ENCODE measurements around the gene MATCAP1. TPM values are rescaled to one million over a fixed set of nuclear protein-coding genes. Genes with fewer than 3 reads are reported as not detected.

Gene MATCAP1
- total and polyA plus RNA-seq, 2 of the 13 experiments (the other 11 are each of a cell fraction or from before 2014, with no cell fraction given) = 11.2 to 24.5 TPM

DNA sequence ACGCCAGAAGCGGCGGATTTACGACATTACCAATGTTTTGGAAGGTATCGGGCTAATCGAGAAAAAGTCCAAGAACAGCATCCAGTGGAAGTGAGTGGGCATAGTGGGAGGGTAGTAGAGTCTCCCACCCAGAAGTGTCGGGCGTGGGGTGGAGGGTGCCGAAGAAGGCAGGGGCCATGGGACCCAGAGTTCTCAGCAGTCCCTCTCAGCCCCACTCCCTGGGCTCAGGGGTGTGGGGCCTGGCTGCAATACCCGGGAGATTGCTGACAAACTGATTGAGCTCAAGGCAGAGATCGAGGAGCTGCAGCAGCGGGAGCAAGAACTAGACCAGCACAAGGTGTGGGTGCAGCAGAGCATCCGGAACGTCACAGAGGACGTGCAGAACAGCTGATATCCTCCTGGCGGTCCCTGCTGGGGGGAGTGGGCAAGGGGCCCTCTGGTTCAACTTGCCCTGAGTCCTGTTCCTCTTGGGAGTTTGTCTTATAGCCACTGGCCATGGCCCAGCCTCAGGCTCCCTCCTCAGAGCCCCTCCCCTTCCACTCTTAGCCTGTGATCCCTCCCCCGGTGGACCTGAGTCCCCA is 9.1 kb upstream of the MATCAP1 start:
- POLR2A ChIA-PET = interaction anchor here (0.9 to 1.9 kb wide), 6 partner anchors 7 to 55 kb away, joined by 3 to 8 read pairs (median 4); partner anchors contain the start of genes FHOD1, NOL3 and TMEM208
- DNase-seq (ENCODE audit: low spot score) (no peak), ATAC-seq (no peak), FAIRE-seq (no peak)
- Histone ChIP-seq H3K4me2 (ENCODE audit: low read depth, low read length) (peak overlapping the region; percentile 97), H3K27me3 (ENCODE audit: control insufficient read depth in 1 of 2, insufficient read depth in 2 of 2, low read length in 2 of 2) (peaks cover 4 to 16% of the 10 kb centered on the region in 2 experiments; a peak in 2 of 5 replicates), H3K36me3 (replicated peaks in 1 of 2; ENCODE audit: control insufficient read depth in 1 of 2, insufficient read depth in 2 of 2, low read length in 2 of 2) (peaks cover 29 to 43% of the 10 kb centered on the region in 2 experiments), H3K27ac (ENCODE audit: extremely low read length, insufficient read depth, low read length) (peak overlapping the region; percentile 59), H3K79me2 (ENCODE audit: insufficient read depth, low read length) (peaks cover 21% of the 10 kb centered on the region), H4K20me1 (ENCODE audit: insufficient read depth, low read length) (no peaks in the 10 kb centered on the region; the same call in 1 of the 2 replicates), H3K4me3 (replicated peaks in 1 of 3; ENCODE audit: insufficient read depth in 1 of 3, low read depth in 2 of 3, low read length in 3 of 3) (peak overlapping the region; percentile 84 to 99 (median 97)), H2AFZ (ENCODE audit: low read length) (no peak overlapping the region), H3K9ac (ENCODE audit: insufficient read depth, low read depth, low read length) (peak overlapping the region; percentile 98), H3K9me3 (ENCODE audit: low read length) (no peaks in the 10 kb centered on the region), H3K4me1 (ENCODE audit: insufficient read depth, low read length) (peaks cover 38% of the 10 kb centered on the region)
- no TSS peak for BruUV-seq (replicated peaks)
- CTCF ChIA-PET (ENCODE audit: low intra/inter-chr PET ratio, low total read pairs) = no interaction called here
- intact Hi-C loops (cut with micrococcal nuclease; ENCODE audit: unreplicated experiment) = loop anchor here (2.0 kb wide), 1 partner anchor 54 kb away; the partner anchor contains the start of gene FHOD1
- in situ Hi-C loops (cut with HindIII; ENCODE audit: extremely low pct_ligation_motif_present, low pct_unique_long_range_greater_than_20kb) = no loop called here
- 8% methylated on average over 17 of the region's 17 CpGs for WGBS (ENCODE audit: low lambda C conversion rate)
- TF ChIP-seq GTF3A (CRISPR knock-in tag; conservative IDR thresholded peaks at IDR 0.05) (0 out of 2 replicates have a peak, but pooled peaks have one; percentile 21), ZNF619 (CRISPR knock-in tag; IDR thresholded peaks at IDR 0.05) (peak; percentile 61; the same call in 1 of the 2 replicates), NFE2L1 (CRISPR knock-in tag; IDR thresholded peaks at IDR 0.05; ENCODE audit: borderline replicate concordance) (peak; percentile 66; the same call in 1 of the 2 replicates), ZNF572 (CRISPR knock-in tag; IDR thresholded peaks at IDR 0.05) (peak; percentile 86; the same call in 1 of the 2 replicates), CBX1 (IDR thresholded peaks at IDR 0.05; ENCODE audit: low read depth) (no peak), ZNF761 (CRISPR knock-in tag; conservative IDR thresholded peaks at IDR 0.05) (no peak), ZNF839 (CRISPR knock-in tag; IDR thresholded peaks at IDR 0.05; ENCODE audit: borderline replicate concordance) (peak; percentile 81; the same call in 1 of the 2 replicates), ZNF256 (CRISPR knock-in tag; conservative IDR thresholded peaks at IDR 0.05) (0 out of 2 replicates have a peak, but pooled peaks have one; percentile 36), DNMT1 (CRISPR knock-in tag; IDR thresholded peaks at IDR 0.05) (0 out of 2 replicates have a peak, but pooled peaks have one; percentile 56), SALL1 (CRISPR knock-in tag; IDR thresholded peaks at IDR 0.05) (0 out of 2 replicates have a peak, but pooled peaks have one; percentile 16), SAP130 (CRISPR knock-in tag; IDR thresholded peaks at IDR 0.05; ENCODE audit: low read depth) (peak; percentile 27; the same call in 1 of the 2 replicates), ZNF230 (CRISPR knock-in tag; IDR thresholded peaks at IDR 0.05) (0 out of 2 replicates have a peak, but pooled peaks have one; percentile 44), ZNF367 (CRISPR knock-in tag; IDR thresholded peaks at IDR 0.05; ENCODE audit: borderline replicate concordance) (0 out of 2 replicates have a peak, but pooled peaks have one; percentile 41), ZBTB7A (CRISPR knock-in tag; IDR thresholded peaks at IDR 0.05) (no peak), ZBTB3 (CRISPR knock-in tag; IDR thresholded peaks at IDR 0.05; ENCODE audit: borderline replicate concordance, low read depth) (0 out of 2 replicates have a peak, but pooled peaks have one; percentile 27), ZNF451 (CRISPR knock-in tag; IDR thresholded peaks at IDR 0.05) (peak; percentile 9; the same call in 1 of the 2 replicates)
- TF ChIP-seq, protein P1, sequence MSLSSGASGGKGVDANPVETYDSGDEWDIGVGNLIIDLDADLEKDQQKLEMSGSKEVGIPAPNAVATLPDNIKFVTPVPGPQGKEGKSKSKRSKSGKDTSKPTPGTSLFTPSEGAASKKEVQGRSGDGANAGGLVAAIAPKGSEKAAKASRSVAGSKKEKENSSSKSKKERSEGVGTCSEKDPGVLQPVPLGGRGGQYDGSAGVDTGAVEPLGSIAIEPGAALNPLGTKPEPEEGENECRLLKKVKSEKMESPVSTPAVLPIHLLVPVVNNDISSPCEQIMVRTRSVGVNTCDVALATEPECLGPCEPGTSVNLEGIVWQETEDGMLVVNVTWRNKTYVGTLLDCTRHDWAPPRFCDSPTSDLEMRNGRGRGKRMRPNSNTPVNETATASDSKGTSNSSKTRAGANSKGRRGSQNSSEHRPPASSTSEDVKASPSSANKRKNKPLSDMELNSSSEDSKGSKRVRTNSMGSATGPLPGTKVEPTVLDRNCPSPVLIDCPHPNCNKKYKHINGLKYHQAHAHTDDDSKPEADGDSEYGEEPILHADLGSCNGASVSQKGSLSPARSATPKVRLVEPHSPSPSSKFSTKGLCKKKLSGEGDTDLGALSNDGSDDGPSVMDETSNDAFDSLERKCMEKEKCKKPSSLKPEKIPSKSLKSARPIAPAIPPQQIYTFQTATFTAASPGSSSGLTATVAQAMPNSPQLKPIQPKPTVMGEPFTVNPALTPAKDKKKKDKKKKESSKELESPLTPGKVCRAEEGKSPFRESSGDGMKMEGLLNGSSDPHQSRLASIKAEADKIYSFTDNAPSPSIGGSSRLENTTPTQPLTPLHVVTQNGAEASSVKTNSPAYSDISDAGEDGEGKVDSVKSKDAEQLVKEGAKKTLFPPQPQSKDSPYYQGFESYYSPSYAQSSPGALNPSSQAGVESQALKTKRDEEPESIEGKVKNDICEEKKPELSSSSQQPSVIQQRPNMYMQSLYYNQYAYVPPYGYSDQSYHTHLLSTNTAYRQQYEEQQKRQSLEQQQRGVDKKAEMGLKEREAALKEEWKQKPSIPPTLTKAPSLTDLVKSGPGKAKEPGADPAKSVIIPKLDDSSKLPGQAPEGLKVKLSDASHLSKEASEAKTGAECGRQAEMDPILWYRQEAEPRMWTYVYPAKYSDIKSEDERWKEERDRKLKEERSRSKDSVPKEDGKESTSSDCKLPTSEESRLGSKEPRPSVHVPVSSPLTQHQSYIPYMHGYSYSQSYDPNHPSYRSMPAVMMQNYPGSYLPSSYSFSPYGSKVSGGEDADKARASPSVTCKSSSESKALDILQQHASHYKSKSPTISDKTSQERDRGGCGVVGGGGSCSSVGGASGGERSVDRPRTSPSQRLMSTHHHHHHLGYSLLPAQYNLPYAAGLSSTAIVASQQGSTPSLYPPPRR (CRISPR knock-in tag; IDR thresholded peaks at IDR 0.05; ENCODE audit: borderline replicate concordance) = 0 out of 2 replicates have a peak, but pooled peaks have one; percentile 1

All from HepG2 (cell line).